ENCODE results near the gene BPIFB1.

The BPIFB1 gene

DNA sequence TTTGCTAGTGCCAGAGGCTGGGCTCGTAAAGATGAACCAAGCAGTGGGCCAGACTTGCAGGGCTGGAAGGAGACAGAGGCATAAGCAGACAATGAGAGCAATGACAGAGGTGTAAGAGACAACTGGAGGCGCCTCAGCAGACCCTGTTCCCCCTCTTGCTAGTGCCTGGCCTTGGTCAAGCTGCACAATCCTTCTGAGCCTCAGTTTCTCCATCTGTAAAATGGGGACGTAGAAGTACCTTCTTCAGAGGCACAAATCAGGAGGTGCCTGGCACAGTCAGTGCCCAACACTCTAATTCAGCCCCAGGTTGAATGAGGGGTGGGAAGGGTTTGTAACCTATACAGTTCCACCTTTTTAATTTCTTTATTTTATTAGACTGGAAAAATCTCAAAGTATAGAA lies 23.2 kb downstream of the BPIFB1 start:
- Histone ChIP-seq H3K79me2 (ENCODE audit: low read length) (no peaks in the 10 kb centered on the region), H2AFZ (ENCODE audit: low read depth, low read length) (no peak overlapping the region), H4K20me1 (ENCODE audit: insufficient read depth, low read length) (no peaks in the 10 kb centered on the region), H3K9ac (ENCODE audit: low read length) (no peak overlapping the region), H3K4me2 (ENCODE audit: low read length) (no peak overlapping the region), H3K4me3 (ENCODE audit: low read length) (no peak overlapping the region), H3K27ac (ENCODE audit: low read length) (no peak overlapping the region), H3K36me3 (replicated peaks; ENCODE audit: low read depth, low read length) (no peaks in the 10 kb centered on the region), H3K27me3 (ENCODE audit: low read depth, low read length) (peaks cover 5% of the 10 kb centered on the region; the same call in 1 of the 2 replicates), H3K4me1 (ENCODE audit: low read length) (peaks cover 3% of the 10 kb centered on the region; the same call in 1 of the 2 replicates), H3K9me3 (ENCODE audit: insufficient read depth, low read length) (no peaks in the 10 kb centered on the region)
- TF ChIP-seq, protein P1, sequence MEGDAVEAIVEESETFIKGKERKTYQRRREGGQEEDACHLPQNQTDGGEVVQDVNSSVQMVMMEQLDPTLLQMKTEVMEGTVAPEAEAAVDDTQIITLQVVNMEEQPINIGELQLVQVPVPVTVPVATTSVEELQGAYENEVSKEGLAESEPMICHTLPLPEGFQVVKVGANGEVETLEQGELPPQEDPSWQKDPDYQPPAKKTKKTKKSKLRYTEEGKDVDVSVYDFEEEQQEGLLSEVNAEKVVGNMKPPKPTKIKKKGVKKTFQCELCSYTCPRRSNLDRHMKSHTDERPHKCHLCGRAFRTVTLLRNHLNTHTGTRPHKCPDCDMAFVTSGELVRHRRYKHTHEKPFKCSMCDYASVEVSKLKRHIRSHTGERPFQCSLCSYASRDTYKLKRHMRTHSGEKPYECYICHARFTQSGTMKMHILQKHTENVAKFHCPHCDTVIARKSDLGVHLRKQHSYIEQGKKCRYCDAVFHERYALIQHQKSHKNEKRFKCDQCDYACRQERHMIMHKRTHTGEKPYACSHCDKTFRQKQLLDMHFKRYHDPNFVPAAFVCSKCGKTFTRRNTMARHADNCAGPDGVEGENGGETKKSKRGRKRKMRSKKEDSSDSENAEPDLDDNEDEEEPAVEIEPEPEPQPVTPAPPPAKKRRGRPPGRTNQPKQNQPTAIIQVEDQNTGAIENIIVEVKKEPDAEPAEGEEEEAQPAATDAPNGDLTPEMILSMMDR (IDR thresholded peaks at IDR 0.05; ENCODE audit: low read depth, low read length): no peak
- no peak for TF ChIP-seq EZH2phosphoT487 (IDR thresholded peaks at IDR 0.05; ENCODE audit: low read depth)

DNA sequence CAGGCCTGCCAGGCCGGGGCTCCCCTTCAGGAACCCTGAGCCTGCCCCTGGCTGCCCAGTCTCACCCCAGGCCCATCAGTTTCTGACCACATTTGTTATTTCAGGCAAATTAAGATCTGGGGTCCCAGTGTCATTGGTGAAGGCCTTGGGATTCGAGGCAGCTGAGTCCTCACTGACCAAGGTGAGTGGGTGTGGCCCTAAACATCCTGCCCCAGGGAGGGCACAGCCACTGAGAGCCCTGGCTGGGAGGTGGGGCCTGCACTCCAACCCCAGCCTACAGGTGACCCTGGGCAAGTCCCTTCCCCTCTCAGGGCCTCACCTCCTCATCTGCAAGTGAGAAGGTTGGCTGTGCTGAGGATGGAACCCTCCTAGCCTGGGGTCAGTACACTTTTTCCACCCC lies 23.8 kb downstream of the BPIFB1 start:
- TF ChIP-seq, protein P1 (IDR thresholded peaks at IDR 0.05; ENCODE audit: low read depth, low read length): no peak
- Histone ChIP-seq H3K9ac (ENCODE audit: low read length) (no peak overlapping the region), H3K79me2 (ENCODE audit: low read length) (no peaks in the 10 kb centered on the region), H3K27me3 (ENCODE audit: low read depth, low read length) (peaks cover 5% of the 10 kb centered on the region; the same call in 1 of the 2 replicates), H2AFZ (ENCODE audit: low read depth, low read length) (no peak overlapping the region), H3K4me3 (ENCODE audit: low read length) (no peak overlapping the region), H3K36me3 (replicated peaks; ENCODE audit: low read depth, low read length) (no peaks in the 10 kb centered on the region), H3K9me3 (ENCODE audit: insufficient read depth, low read length) (no peaks in the 10 kb centered on the region), H3K27ac (ENCODE audit: low read length) (no peak overlapping the region), H4K20me1 (ENCODE audit: insufficient read depth, low read length) (no peaks in the 10 kb centered on the region), H3K4me1 (ENCODE audit: low read length) (peaks cover 3% of the 10 kb centered on the region; the same call in 1 of the 2 replicates), H3K4me2 (ENCODE audit: low read length) (no peak overlapping the region)

DNA sequence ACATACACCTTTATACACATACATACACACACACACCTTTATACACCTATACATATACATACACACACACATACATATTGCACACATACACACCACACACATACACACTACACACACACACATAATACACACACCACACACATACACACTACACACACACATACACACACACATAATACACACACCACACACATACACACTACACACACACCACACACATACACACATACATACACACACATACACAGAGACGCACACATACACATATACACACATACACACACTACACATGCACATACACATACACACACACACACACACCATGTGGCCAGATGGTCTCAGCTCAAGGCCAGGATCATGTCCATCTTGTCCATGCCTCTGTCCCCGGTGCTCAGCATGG lies 25.7 kb downstream of the BPIFB1 start:
- Histone ChIP-seq H3K27ac (ENCODE audit: low read length) (no peak overlapping the region), H3K36me3 (replicated peaks; ENCODE audit: low read depth, low read length) (no peaks in the 10 kb centered on the region), H3K4me2 (ENCODE audit: low read length) (no peak overlapping the region), H2AFZ (ENCODE audit: low read depth, low read length) (no peak overlapping the region), H4K20me1 (ENCODE audit: insufficient read depth, low read length) (no peaks in the 10 kb centered on the region), H3K79me2 (ENCODE audit: low read length) (no peaks in the 10 kb centered on the region), H3K9ac (ENCODE audit: low read length) (no peak overlapping the region), H3K4me3 (ENCODE audit: low read length) (no peak overlapping the region), H3K27me3 (ENCODE audit: low read depth, low read length) (peaks cover 7% of the 10 kb centered on the region; the same call in 1 of the 2 replicates), H3K4me1 (ENCODE audit: low read length) (peaks cover 3% of the 10 kb centered on the region; the same call in 1 of the 2 replicates), H3K9me3 (ENCODE audit: insufficient read depth, low read length) (no peaks in the 10 kb centered on the region)
- TF ChIP-seq EZH2phosphoT487 (IDR thresholded peaks at IDR 0.05; ENCODE audit: low read depth): no peak
- TF ChIP-seq, protein P1 (IDR thresholded peaks at IDR 0.05; ENCODE audit: low read depth, low read length): no peak

DNA sequence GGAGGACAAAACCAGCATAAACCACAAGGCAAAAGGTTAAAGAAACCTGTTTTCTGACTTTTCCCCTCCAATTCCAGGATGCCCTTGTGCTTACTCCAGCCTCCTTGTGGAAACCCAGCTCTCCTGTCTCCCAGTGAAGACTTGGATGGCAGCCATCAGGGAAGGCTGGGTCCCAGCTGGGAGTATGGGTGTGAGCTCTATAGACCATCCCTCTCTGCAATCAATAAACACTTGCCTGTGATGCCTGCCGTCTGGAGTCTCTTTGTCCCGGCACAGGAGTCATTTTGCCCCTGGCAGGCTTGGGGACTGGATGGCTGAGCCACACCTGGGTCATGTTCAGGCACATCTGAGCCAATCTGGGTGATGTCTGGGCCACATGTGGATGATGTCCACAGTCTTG lies 26.6 kb downstream of the BPIFB1 start:
- Histone ChIP-seq H3K36me3 (replicated peaks; ENCODE audit: low read depth, low read length) (no peaks in the 10 kb centered on the region), H2AFZ (ENCODE audit: low read depth, low read length) (no peak overlapping the region), H3K4me3 (ENCODE audit: low read length) (no peak overlapping the region), H3K9ac (ENCODE audit: low read length) (no peak overlapping the region), H3K9me3 (ENCODE audit: insufficient read depth, low read length) (no peaks in the 10 kb centered on the region), H3K27me3 (ENCODE audit: low read depth, low read length) (peaks cover 7% of the 10 kb centered on the region; the same call in 1 of the 2 replicates), H3K4me2 (ENCODE audit: low read length) (no peak overlapping the region), H3K4me1 (ENCODE audit: low read length) (peaks cover 3% of the 10 kb centered on the region; the same call in 1 of the 2 replicates), H4K20me1 (ENCODE audit: insufficient read depth, low read length) (no peaks in the 10 kb centered on the region), H3K79me2 (ENCODE audit: low read length) (no peaks in the 10 kb centered on the region), H3K27ac (ENCODE audit: low read length) (no peak overlapping the region)
- TF ChIP-seq, protein P1 (IDR thresholded peaks at IDR 0.05; ENCODE audit: low read depth, low read length): no peak

Data from OCI-LY3 (cell line).